Embryonic facial prominence (tissue), 1 donor: ENCODE data around the gene SIDT2.

ENCODE experiments used
- DNase-seq: peaks from one replicate; pipeline ENCODE4 v3.0.0-alpha.2; 2016; ENCODE audit errors: extremely low spot score

SIDT2 gene

GRCh38 chr11:117188620-117189081 is 10.1 kb downstream of the SIDT2 start:
- DNase-seq = no peak

- DNase-seq = no peak
Measured at GRCh38 chr11:117189191-117189940, 10.8 kb downstream of the SIDT2 start.

GRCh38 chr11:117189941-117190544 is 11.5 kb downstream of the SIDT2 start:
- no peak for DNase-seq

GRCh38 chr11:117191680-117192400 is 13.3 kb downstream of the SIDT2 start:
- DNase-seq = no peak

GRCh38 chr11:117192401-117192875 is 13.9 kb downstream of the SIDT2 start:
- DNase-seq = no peak

GRCh38 chr11:117193130-117194020 is 14.8 kb downstream of the SIDT2 start:
- no peak for DNase-seq

GRCh38 chr11:117194267-117194666 is 15.7 kb downstream of the SIDT2 start:
- DNase-seq = no peak

GRCh38 chr11:117195258-117195657 is 16.7 kb downstream of the SIDT2 start:
- no peak for DNase-seq

- DNase-seq = no peak
Measured at GRCh38 chr11:117195761-117196160, 17.2 kb downstream of the SIDT2 start.

GRCh38 chr11:117197006-117197405 is 18.5 kb downstream of the SIDT2 start:
- DNase-seq = no peak

- no peak for DNase-seq
Measured at GRCh38 chr11:117197516-117198456, 19.2 kb downstream of the SIDT2 start.

- DNase-seq = no peak
Measured at GRCh38 chr11:117198613-117199012, 20.1 kb downstream of the SIDT2 start.

- no peak for DNase-seq
Measured at GRCh38 chr11:117199053-117199915, 20.7 kb downstream of the SIDT2 start, which contains the start of gene TAGLN. Gene TAGLN (plus strand): TSS chr11:117199370. CDS start chr11:117203014, 3,644 bp downstream.

- no peak for DNase-seq
Measured at GRCh38 chr11:117199916-117200812, 21.6 kb downstream of the SIDT2 start.

GRCh38 chr11:117200813-117201657 is 22.5 kb downstream of the SIDT2 start:
- DNase-seq = no peak

GRCh38 chr11:117201658-117202305 is 23.2 kb downstream of the SIDT2 start:
- no peak for DNase-seq
